Memory B cell (primary cell): Measurements from ENCODE around the gene MEST.
"Not testable (repeated sequence)": the region's sequence is repeated elsewhere in the genome, so short reads cannot be mapped to it uniquely, and the experiment has no call there.

ENCODE experiments used
- ATAC-seq: fragments of 150-1000 bp; cut with Tn5 transposase; 2 replicates; pipeline ENCODE4 v1.10.0; 2021; ENCODE audit warnings: low read depth, mild to moderate bottlenecking, moderate library complexity
- DNase-seq, 2 donors: peaks; one replicate each; pipeline ENCODE4 v3.0.0; 2022; ENCODE audit warnings: low spot score in 2 of 2
- H3K27ac Mint-ChIP-seq: one replicate; pipeline ENCODE4 v1.8.0; 2022; ENCODE audit warnings: mild to moderate bottlenecking, moderate library complexity, mixed read lengths
- H3K27me3 Mint-ChIP-seq: one replicate; pipeline ENCODE4 v1.8.0; 2022; ENCODE audit warnings: mixed read lengths
- H3K36me3 Mint-ChIP-seq: one replicate; pipeline ENCODE4 v1.8.0; 2022; ENCODE audit warnings: mild to moderate bottlenecking, mixed read lengths
- H3K4me1 Mint-ChIP-seq: one replicate; pipeline ENCODE4 v1.8.0; 2022; ENCODE audit warnings: mixed read lengths
- H3K4me3 Mint-ChIP-seq: one replicate; pipeline ENCODE4 v1.8.0; 2022; ENCODE audit warnings: mild to moderate bottlenecking, moderate library complexity, mixed read lengths
- H3K9me3 Mint-ChIP-seq: one replicate; pipeline ENCODE4 v1.8.0; 2022; ENCODE audit warnings: mixed read lengths

Gene MEST

GRCh38 chr7:130491841-130492522 lies at the start of gene MEST:
Gene MEST (plus strand): TSS chr7:130492085. CDS start chr7:130492314, 229 bp downstream.
- no peaks in the 10 kb centered on the region for H3K9me3 Mint-ChIP-seq
- H3K27ac Mint-ChIP-seq = no peak within 1 kb of the TSS
- DNase-seq (no peak), ATAC-seq (no peak)
- H3K27me3 Mint-ChIP-seq = peaks cover 11% of the 10 kb centered on the region
- H3K4me1 Mint-ChIP-seq = peaks cover 7% of the 10 kb centered on the region
- H3K4me3 Mint-ChIP-seq = peak within 1 kb of the TSS; percentile 66
- no peaks in the 10 kb centered on the region for H3K36me3 Mint-ChIP-seq

GRCh38 chr7:130442601-130443000 lies 49.3 kb upstream of the MEST start:
- H3K27me3 Mint-ChIP-seq = peaks cover 7% of the 10 kb centered on the region
- H3K4me3 Mint-ChIP-seq = no peak overlapping the region
- no peaks in the 10 kb centered on the region for H3K9me3 Mint-ChIP-seq
- peaks cover 8% of the 10 kb centered on the region for H3K4me1 Mint-ChIP-seq
- no peak overlapping the region for H3K27ac Mint-ChIP-seq
- ATAC-seq (no peak), DNase-seq (no peak)
- peaks cover 3% of the 10 kb centered on the region for H3K36me3 Mint-ChIP-seq

GRCh38 chr7:130444234-130444633 lies 47.7 kb upstream of the MEST start:
- no peak for ATAC-seq
- peaks cover 3% of the 10 kb centered on the region for H3K9me3 Mint-ChIP-seq
- no peak overlapping the region for H3K4me3 Mint-ChIP-seq
- H3K27me3 Mint-ChIP-seq = peaks cover 11% of the 10 kb centered on the region
- DNase-seq = no peak
- H3K36me3 Mint-ChIP-seq = peaks cover 6% of the 10 kb centered on the region
- peaks cover 8% of the 10 kb centered on the region for H3K4me1 Mint-ChIP-seq
- H3K27ac Mint-ChIP-seq = no peak overlapping the region

GRCh38 chr7:130444751-130445407 lies 47.0 kb upstream of the MEST start:
- DNase-seq (no peak), ATAC-seq (no peak)
- Mint-ChIP-seq H3K27ac (no peak overlapping the region), H3K27me3 (peaks cover 11% of the 10 kb centered on the region), H3K36me3 (peaks cover 6% of the 10 kb centered on the region), H3K9me3 (peaks cover 3% of the 10 kb centered on the region), H3K4me1 (peaks cover 6% of the 10 kb centered on the region), H3K4me3 (no peak overlapping the region)

GRCh38 chr7:130446259-130446658 lies 45.6 kb upstream of the MEST start:
- no peak overlapping the region for H3K27ac Mint-ChIP-seq

GRCh38 chr7:130451344-130451743 lies 40.5 kb upstream of the MEST start:
- not testable (repeated sequence) for H3K9me3 Mint-ChIP-seq, H3K4me3 Mint-ChIP-seq, DNase-seq, ATAC-seq, H3K4me1 Mint-ChIP-seq, H3K36me3 Mint-ChIP-seq, H3K27ac Mint-ChIP-seq
- peaks cover 13% of the 10 kb centered on the region for H3K27me3 Mint-ChIP-seq

More at GRCh38 chr7:130446259-130446658, 45.6 kb upstream of the MEST start:
- peaks cover 4% of the 10 kb centered on the region for H3K36me3 Mint-ChIP-seq
- DNase-seq (no peak), ATAC-seq (no peak)
- H3K9me3 Mint-ChIP-seq = peaks cover 3% of the 10 kb centered on the region
- no peaks in the 10 kb centered on the region for H3K4me1 Mint-ChIP-seq
- H3K27me3 Mint-ChIP-seq = peaks cover 12% of the 10 kb centered on the region
- no peak overlapping the region for H3K4me3 Mint-ChIP-seq

- Mint-ChIP-seq H3K4me1 (no peaks in the 10 kb centered on the region), H3K4me3 (no peak overlapping the region), H3K27me3 (peaks cover 7% of the 10 kb centered on the region), H3K27ac (no peak overlapping the region), H3K36me3 (peaks cover 2% of the 10 kb centered on the region), H3K9me3 (peaks cover 4% of the 10 kb centered on the region)
- DNase-seq (no peak), ATAC-seq (no peak)
These were observed 38.9 kb upstream of the MEST start for GRCh38 chr7:130452951-130453350.

GRCh38 chr7:130454959-130455358 lies 36.9 kb upstream of the MEST start:
- H3K27me3 Mint-ChIP-seq = peaks cover 5% of the 10 kb centered on the region
- H3K27ac Mint-ChIP-seq = no peak overlapping the region
- H3K9me3 Mint-ChIP-seq = peaks cover 4% of the 10 kb centered on the region
- DNase-seq (no peak), ATAC-seq (no peak)
- no peaks in the 10 kb centered on the region for H3K36me3 Mint-ChIP-seq
- no peaks in the 10 kb centered on the region for H3K4me1 Mint-ChIP-seq
- H3K4me3 Mint-ChIP-seq = no peak overlapping the region

- H3K9me3 Mint-ChIP-seq = peaks cover 4% of the 10 kb centered on the region
- H3K4me1 Mint-ChIP-seq = no peaks in the 10 kb centered on the region
- H3K27me3 Mint-ChIP-seq = peaks cover 3% of the 10 kb centered on the region
- no peaks in the 10 kb centered on the region for H3K36me3 Mint-ChIP-seq
- no peak overlapping the region for H3K4me3 Mint-ChIP-seq
- ATAC-seq (peak; percentile 50), DNase-seq (no peak)
- H3K27ac Mint-ChIP-seq = no peak overlapping the region
These were observed 33.6 kb upstream of the MEST start for GRCh38 chr7:130458257-130458656.

- DNase-seq = no peak
These were observed 30.6 kb upstream of the MEST start for GRCh38 chr7:130461272-130461671.

GRCh38 chr7:130463553-130464434 lies 28.1 kb upstream of the MEST start:
- DNase-seq (no peak), ATAC-seq (no peak)
- Mint-ChIP-seq H3K9me3 (peaks cover 1% of the 10 kb centered on the region), H3K4me3 (no peak overlapping the region), H3K27ac (no peak overlapping the region), H3K4me1 (no peaks in the 10 kb centered on the region), H3K27me3 (peaks cover 3% of the 10 kb centered on the region), H3K36me3 (no peaks in the 10 kb centered on the region)

More at GRCh38 chr7:130461272-130461671, 30.6 kb upstream of the MEST start:
- H3K4me3 Mint-ChIP-seq = no peak overlapping the region
- H3K36me3 Mint-ChIP-seq = no peaks in the 10 kb centered on the region
- ATAC-seq = no peak
- H3K27me3 Mint-ChIP-seq = no peaks in the 10 kb centered on the region
- H3K27ac Mint-ChIP-seq = no peak overlapping the region
- no peaks in the 10 kb centered on the region for H3K4me1 Mint-ChIP-seq
- peaks cover 3% of the 10 kb centered on the region for H3K9me3 Mint-ChIP-seq

- Mint-ChIP-seq H3K9me3 (peaks cover 1% of the 10 kb centered on the region), H3K27me3 (peaks cover 4% of the 10 kb centered on the region), H3K4me3 (no peak overlapping the region), H3K4me1 (peaks cover 3% of the 10 kb centered on the region), H3K36me3 (no peaks in the 10 kb centered on the region), H3K27ac (no peak overlapping the region)
- no peak for DNase-seq
- no peak for ATAC-seq
These were observed 23.3 kb upstream of the MEST start for GRCh38 chr7:130468612-130469011.

GRCh38 chr7:130471974-130472373 lies 19.9 kb upstream of the MEST start:
- Mint-ChIP-seq H3K4me1 (peaks cover 6% of the 10 kb centered on the region), H3K27me3 (peaks cover 4% of the 10 kb centered on the region), H3K27ac (no peak overlapping the region), H3K4me3 (no peak overlapping the region), H3K9me3 (peaks cover 1% of the 10 kb centered on the region), H3K36me3 (no peaks in the 10 kb centered on the region)
- ATAC-seq (no peak), DNase-seq (no peak)

GRCh38 chr7:130473289-130473688 lies 18.6 kb upstream of the MEST start:
- ATAC-seq (peak; percentile 56), DNase-seq (no peak)
- H3K27me3 Mint-ChIP-seq = peaks cover 5% of the 10 kb centered on the region
- H3K4me1 Mint-ChIP-seq = peaks cover 6% of the 10 kb centered on the region
- no peak overlapping the region for H3K27ac Mint-ChIP-seq
- H3K4me3 Mint-ChIP-seq = no peak overlapping the region
- no peaks in the 10 kb centered on the region for H3K36me3 Mint-ChIP-seq
- H3K9me3 Mint-ChIP-seq = peaks cover 1% of the 10 kb centered on the region
